ENCODE measurements around the gene MCTP1. TPM values are rescaled to one million over a fixed set of nuclear protein-coding genes. Genes with fewer than 3 reads are reported as not detected.

Gene MCTP1
- polyA plus RNA-seq, 1 donor from 2014 or later, result 1.9 TPM

DNA sequence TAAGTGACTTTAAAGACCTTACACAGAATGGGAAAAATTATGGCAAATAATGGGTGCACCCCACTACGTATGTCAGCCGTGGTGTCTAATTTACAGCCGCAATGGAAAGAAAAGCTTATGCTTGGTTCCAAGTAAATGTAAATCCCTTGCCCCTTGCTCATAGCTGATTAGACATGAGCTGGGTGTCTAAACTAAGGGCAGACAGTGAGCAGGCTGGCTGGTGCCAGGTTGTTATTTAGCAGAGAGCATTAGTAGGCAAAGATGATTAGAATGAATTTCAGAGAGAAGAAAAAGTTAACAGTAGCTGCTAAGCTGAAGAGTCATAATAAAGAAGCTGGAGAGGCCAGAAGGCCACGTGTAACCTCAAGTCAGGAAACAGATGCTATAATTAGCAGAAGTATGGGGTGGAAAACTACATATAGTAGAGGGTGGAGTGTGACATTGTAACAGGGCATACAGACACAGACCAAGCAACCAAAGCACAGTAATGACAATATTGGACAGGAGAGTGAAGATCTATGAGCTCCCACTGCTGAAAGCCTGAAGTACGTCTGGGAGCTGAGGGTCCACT, 257.7 kb downstream of the MCTP1 start:
- Histone ChIP-seq H2AFZ (ENCODE audit: low read depth, low read length) (no peak overlapping the region), H3K36me3 (ENCODE audit: insufficient read depth, low read length) (no peaks in the 10 kb centered on the region), H3K9me3 (ENCODE audit: low read length) (no peaks in the 10 kb centered on the region), H3K9ac (ENCODE audit: low read length) (no peak overlapping the region), H3K4me2 (ENCODE audit: low read length) (no peak overlapping the region), H3K79me2 (replicated peaks; ENCODE audit: insufficient read depth, low read length) (no peaks in the 10 kb centered on the region), H4K20me1 (ENCODE audit: insufficient read depth) (no peaks in the 10 kb centered on the region), H3K9me2 (ENCODE audit: insufficient read depth, low read length) (no peaks in the 10 kb centered on the region), H3F3A (ENCODE audit: insufficient read depth, low read length, poor library complexity, severe bottlenecking) (no peaks in the 10 kb centered on the region), H3K27ac (ENCODE audit: low read length) (no peak overlapping the region), H3K27me3 (ENCODE audit: insufficient read depth, low read depth, low read length) (no peaks in the 10 kb centered on the region), H3K4me3 (ENCODE audit: low read length) (no peak overlapping the region)
- TF ChIP-seq RAD21 (conservative IDR thresholded peaks at IDR 0.05) (no peak), MXI1 (conservative IDR thresholded peaks at IDR 0.05; ENCODE audit: poor library complexity, severe bottlenecking) (no peak), EP300 (conservative IDR thresholded peaks at IDR 0.05; ENCODE audit: poor library complexity, severe bottlenecking) (no peak), POLR2AphosphoS5 (IDR thresholded peaks at IDR 0.05) (no peak), SMC3 (conservative IDR thresholded peaks at IDR 0.05; ENCODE audit: poor library complexity) (no peak), EZH2 (IDR thresholded peaks at IDR 0.05; ENCODE audit: borderline replicate concordance, insufficient read depth, low read length, poor library complexity, severe bottlenecking) (no peak)
- TF ChIP-seq, protein P1, sequence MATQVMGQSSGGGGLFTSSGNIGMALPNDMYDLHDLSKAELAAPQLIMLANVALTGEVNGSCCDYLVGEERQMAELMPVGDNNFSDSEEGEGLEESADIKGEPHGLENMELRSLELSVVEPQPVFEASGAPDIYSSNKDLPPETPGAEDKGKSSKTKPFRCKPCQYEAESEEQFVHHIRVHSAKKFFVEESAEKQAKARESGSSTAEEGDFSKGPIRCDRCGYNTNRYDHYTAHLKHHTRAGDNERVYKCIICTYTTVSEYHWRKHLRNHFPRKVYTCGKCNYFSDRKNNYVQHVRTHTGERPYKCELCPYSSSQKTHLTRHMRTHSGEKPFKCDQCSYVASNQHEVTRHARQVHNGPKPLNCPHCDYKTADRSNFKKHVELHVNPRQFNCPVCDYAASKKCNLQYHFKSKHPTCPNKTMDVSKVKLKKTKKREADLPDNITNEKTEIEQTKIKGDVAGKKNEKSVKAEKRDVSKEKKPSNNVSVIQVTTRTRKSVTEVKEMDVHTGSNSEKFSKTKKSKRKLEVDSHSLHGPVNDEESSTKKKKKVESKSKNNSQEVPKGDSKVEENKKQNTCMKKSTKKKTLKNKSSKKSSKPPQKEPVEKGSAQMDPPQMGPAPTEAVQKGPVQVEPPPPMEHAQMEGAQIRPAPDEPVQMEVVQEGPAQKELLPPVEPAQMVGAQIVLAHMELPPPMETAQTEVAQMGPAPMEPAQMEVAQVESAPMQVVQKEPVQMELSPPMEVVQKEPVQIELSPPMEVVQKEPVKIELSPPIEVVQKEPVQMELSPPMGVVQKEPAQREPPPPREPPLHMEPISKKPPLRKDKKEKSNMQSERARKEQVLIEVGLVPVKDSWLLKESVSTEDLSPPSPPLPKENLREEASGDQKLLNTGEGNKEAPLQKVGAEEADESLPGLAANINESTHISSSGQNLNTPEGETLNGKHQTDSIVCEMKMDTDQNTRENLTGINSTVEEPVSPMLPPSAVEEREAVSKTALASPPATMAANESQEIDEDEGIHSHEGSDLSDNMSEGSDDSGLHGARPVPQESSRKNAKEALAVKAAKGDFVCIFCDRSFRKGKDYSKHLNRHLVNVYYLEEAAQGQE (IDR thresholded peaks at IDR 0.05; ENCODE audit: borderline replicate concordance), result no peak
- TF ChIP-seq, protein P2, sequence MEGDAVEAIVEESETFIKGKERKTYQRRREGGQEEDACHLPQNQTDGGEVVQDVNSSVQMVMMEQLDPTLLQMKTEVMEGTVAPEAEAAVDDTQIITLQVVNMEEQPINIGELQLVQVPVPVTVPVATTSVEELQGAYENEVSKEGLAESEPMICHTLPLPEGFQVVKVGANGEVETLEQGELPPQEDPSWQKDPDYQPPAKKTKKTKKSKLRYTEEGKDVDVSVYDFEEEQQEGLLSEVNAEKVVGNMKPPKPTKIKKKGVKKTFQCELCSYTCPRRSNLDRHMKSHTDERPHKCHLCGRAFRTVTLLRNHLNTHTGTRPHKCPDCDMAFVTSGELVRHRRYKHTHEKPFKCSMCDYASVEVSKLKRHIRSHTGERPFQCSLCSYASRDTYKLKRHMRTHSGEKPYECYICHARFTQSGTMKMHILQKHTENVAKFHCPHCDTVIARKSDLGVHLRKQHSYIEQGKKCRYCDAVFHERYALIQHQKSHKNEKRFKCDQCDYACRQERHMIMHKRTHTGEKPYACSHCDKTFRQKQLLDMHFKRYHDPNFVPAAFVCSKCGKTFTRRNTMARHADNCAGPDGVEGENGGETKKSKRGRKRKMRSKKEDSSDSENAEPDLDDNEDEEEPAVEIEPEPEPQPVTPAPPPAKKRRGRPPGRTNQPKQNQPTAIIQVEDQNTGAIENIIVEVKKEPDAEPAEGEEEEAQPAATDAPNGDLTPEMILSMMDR (IDR thresholded peaks at IDR 0.05; ENCODE audit: poor library complexity, severe bottlenecking), result no peak

DNA sequence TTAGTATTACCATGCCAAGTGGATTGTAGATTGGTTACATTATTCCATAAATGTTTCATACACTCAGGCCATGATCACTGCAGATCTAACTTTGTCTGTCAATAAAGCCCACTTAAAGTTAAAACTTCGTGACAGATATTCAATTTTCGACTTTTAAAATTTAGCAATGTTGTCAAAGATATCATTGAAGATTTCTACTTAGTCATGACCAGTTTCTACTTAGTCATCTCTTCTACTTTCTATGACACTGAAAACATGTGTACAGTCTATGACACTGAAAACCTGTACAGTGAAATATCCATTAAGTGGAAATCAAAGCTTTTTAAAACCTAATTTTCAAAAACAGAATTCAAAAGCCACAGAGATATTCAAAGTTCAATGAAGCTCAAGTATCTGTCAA, 258.2 kb downstream of the MCTP1 start:
- Histone ChIP-seq H3K27me3 (ENCODE audit: insufficient read depth, low read depth, low read length) (no peaks in the 10 kb centered on the region), H4K20me1 (ENCODE audit: insufficient read depth) (no peaks in the 10 kb centered on the region), H3K79me2 (replicated peaks; ENCODE audit: insufficient read depth, low read length) (no peaks in the 10 kb centered on the region), H3K9me3 (ENCODE audit: low read length) (no peaks in the 10 kb centered on the region), H3K4me2 (ENCODE audit: low read length) (no peak overlapping the region), H3K9me2 (ENCODE audit: insufficient read depth, low read length) (no peaks in the 10 kb centered on the region), H2AFZ (ENCODE audit: low read depth, low read length) (no peak overlapping the region), H3K27ac (ENCODE audit: low read length) (no peak overlapping the region), H3K4me3 (ENCODE audit: low read length) (no peak overlapping the region), H3F3A (ENCODE audit: insufficient read depth, low read length, poor library complexity, severe bottlenecking) (no peaks in the 10 kb centered on the region), H3K36me3 (ENCODE audit: insufficient read depth, low read length) (no peaks in the 10 kb centered on the region), H3K9ac (ENCODE audit: low read length) (no peak overlapping the region)
- no peak for TF ChIP-seq EP300 (conservative IDR thresholded peaks at IDR 0.05; ENCODE audit: poor library complexity, severe bottlenecking)
- TF ChIP-seq, protein P2 (IDR thresholded peaks at IDR 0.05; ENCODE audit: poor library complexity, severe bottlenecking), result no peak
- TF ChIP-seq RAD21 (conservative IDR thresholded peaks at IDR 0.05), result no peak
- no peak for TF ChIP-seq SMC3 (conservative IDR thresholded peaks at IDR 0.05; ENCODE audit: poor library complexity)
- TF ChIP-seq, protein P1 (IDR thresholded peaks at IDR 0.05; ENCODE audit: borderline replicate concordance), result no peak
- TF ChIP-seq TAF1 (IDR thresholded peaks at IDR 0.05; ENCODE audit: low read depth), result no peak
- TF ChIP-seq MXI1 (conservative IDR thresholded peaks at IDR 0.05; ENCODE audit: poor library complexity, severe bottlenecking), result no peak
- TF ChIP-seq EZH2 (IDR thresholded peaks at IDR 0.05; ENCODE audit: borderline replicate concordance, insufficient read depth, low read length, poor library complexity, severe bottlenecking), result no peak
- no peak for TF ChIP-seq POLR2AphosphoS5 (IDR thresholded peaks at IDR 0.05)

Measured in neural cell (in vitro differentiated cells).